Heart left ventricle (tissue), 13 donors: ENCODE measurements around the gene XDH.

Experiments used
- POLR2A ChIP-seq, 2 donors: fragments of 450-650 bp; IDR thresholded peaks; one replicate each; pipeline ENCODE4 v1.6.1; 2017; ENCODE audit warnings: antibody characterized with exemption in 2 of 2, mild to moderate bottlenecking in 2 of 2, moderate library complexity in 2 of 2
- TF ChIP-seq, protein P1 (sequence below), 12 donors: fragments of 200-600 bp; sonication (generic) in 4 of 12; IDR thresholded peaks; one replicate each; pipeline versions ENCODE4 v1.5.0 to v1.8.0; 2018 to 2022; ENCODE audit warnings: antibody characterized with exemption in 12 of 12, mild to moderate bottlenecking in 5 of 12
- donor health status: ischemic (EF 13 %, LVEDD 7.1; RV severe dilation, severe dysfunction).
- donor health status: DM: no; HTN: yes; CAD: no.
- donor health status: DM: no; HTN: no; CAD: no.
- donor health status: ischemic (EF 25% LVEDD 6.9; RV normal size, moderate dysfunction).
- donor health status: ischemic (EF 25% LVEDD 5.7; RV mildly dilated, moderate dysfunction).
- donor health status: ischemic (EF 35%, LVEDD 5.7; RV mildly dilated, moderate dysfunction).
- donor health status: nonischemic (EF 11% LVEDD 7.7; RV severe dilation, severe dysfunction).
- donor health status: DM: yes; HTN: yes; CAD: no.
- donor health status: PGD.
- donor health status: ischemic (EF 29% LVEDD 5.4; RV normal size, mild dysfunction).
- donor health status: nonischemic (EF 23%, LVEDD 6.1; RV moderate dilation, normal function).

DNA sequence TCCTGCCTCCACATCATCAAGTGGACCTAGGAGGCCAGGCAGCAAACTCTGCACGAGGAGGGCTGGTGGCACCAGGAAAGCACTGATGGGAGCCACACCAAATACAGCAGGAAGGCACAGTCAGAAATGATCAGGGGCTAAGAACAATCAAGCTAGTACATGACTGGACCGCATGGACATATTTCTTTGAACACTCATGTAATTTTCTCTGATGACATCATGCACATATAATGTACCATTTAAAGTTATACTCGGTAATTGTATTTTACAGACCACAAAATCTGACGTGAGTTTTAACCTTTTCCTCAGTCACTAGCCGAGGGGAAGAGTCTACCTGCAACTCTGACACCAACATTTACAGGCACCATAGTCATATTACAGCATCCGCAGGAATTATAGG, 76.7 kb downstream of the XDH start:
- TF ChIP-seq, protein P1, sequence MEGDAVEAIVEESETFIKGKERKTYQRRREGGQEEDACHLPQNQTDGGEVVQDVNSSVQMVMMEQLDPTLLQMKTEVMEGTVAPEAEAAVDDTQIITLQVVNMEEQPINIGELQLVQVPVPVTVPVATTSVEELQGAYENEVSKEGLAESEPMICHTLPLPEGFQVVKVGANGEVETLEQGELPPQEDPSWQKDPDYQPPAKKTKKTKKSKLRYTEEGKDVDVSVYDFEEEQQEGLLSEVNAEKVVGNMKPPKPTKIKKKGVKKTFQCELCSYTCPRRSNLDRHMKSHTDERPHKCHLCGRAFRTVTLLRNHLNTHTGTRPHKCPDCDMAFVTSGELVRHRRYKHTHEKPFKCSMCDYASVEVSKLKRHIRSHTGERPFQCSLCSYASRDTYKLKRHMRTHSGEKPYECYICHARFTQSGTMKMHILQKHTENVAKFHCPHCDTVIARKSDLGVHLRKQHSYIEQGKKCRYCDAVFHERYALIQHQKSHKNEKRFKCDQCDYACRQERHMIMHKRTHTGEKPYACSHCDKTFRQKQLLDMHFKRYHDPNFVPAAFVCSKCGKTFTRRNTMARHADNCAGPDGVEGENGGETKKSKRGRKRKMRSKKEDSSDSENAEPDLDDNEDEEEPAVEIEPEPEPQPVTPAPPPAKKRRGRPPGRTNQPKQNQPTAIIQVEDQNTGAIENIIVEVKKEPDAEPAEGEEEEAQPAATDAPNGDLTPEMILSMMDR (IDR thresholded peaks at IDR 0.05) = no peak
- no peak for TF ChIP-seq POLR2A (IDR thresholded peaks at IDR 0.05)
